Panc1 (cell line): ENCODE data around the gene ZNF304. TPM values are rescaled to one million over a fixed set of nuclear protein-coding genes. Genes with fewer than 3 reads are reported as not detected.

Experiments used
- ATAC-seq: fragments of 200-7000 bp; cut with Tn5 transposase; 2 replicates; pipeline ENCODE4 v1.9.1; 2020; ENCODE audit warnings: mild to moderate bottlenecking, moderate library complexity
- BruUV-seq: library from RNA; stranded (reverse); fragments of 400-500 nt; replicated peaks from 2 replicates; lab custom pipeline; 2021; lab: Mats Ljungman, UMichigan
- CTCF ChIA-PET: fragments of 300-600 bp; sonication (Branson Sonifier 250); formaldehyde crosslinking; loops from one replicate; lab custom pipeline; 2022; ENCODE audit warnings: antibody characterized with exemption; lab: Charles Lee
- POLR2A ChIA-PET: fragments of 300-600 bp; sonication (Branson Sonifier 250); formaldehyde crosslinking; loops from one replicate; lab custom pipeline; 2022; ENCODE audit warnings: antibody characterized with exemption; lab: Charles Lee
- DNase-seq: peaks from one replicate; pipeline ENCODE4 v3.0.0-alpha.2; 2010; ENCODE audit warnings: low read depth, low spot score
- H3K27ac ChIP-seq: 2 replicates; pipeline ENCODE4 v1.5.1; 2011; ENCODE audit warnings: mild to moderate bottlenecking, low read length, inconsistent platforms
- H3K27me3 ChIP-seq: fragments of 200-500 bp; sonication (Bioruptor generic); 2 replicates; pipeline ENCODE4 v1.6.0; 2014; ENCODE audit warnings: low read length, inconsistent platforms; ENCODE audit not compliant: control insufficient read depth, insufficient read depth
- H3K36me3 ChIP-seq: fragments of 200-500 bp; sonication (Bioruptor generic); 2 replicates; pipeline ENCODE4 v1.5.1; 2014; ENCODE audit warnings: inconsistent platforms, mild to moderate bottlenecking, low read length, moderate library complexity; ENCODE audit not compliant: control insufficient read depth, insufficient read depth
- H3K4me1 ChIP-seq: 2 replicates; pipeline ENCODE4 v1.5.1; 2011; ENCODE audit warnings: inconsistent platforms, mild to moderate bottlenecking, low read length, moderate library complexity; ENCODE audit not compliant: control insufficient read depth, insufficient read depth
- H3K4me3 ChIP-seq, 2 experiments: 2 replicates each; pipeline ENCODE4 v1.5.1; 2011 to 2012; ENCODE audit warnings: low read depth in 2 of 2, low read length in 2 of 2, mild to moderate bottlenecking in 2 of 2, inconsistent platforms in 1 of 2, moderate library complexity in 1 of 2
- H3K9me3 ChIP-seq: fragments of 200-500 bp; sonication (Bioruptor generic); 2 replicates; pipeline ENCODE4 v1.5.1; 2014; ENCODE audit warnings: low read depth, mild to moderate bottlenecking, inconsistent platforms, low read length, moderate library complexity; ENCODE audit not compliant: control insufficient read depth, insufficient read depth
- CTCF ChIP-seq: fragments of 450-650 bp; IDR thresholded peaks from 2 replicates; pipeline ENCODE4 v1.5.1; 2017; ENCODE audit warnings: mild to moderate bottlenecking
- POLR2AphosphoS5 ChIP-seq: IDR thresholded peaks from 2 replicates; pipeline ENCODE4 v1.6.1; 2012; ENCODE audit warnings: mild to moderate bottlenecking, low read depth, low read length, moderate library complexity
- REST ChIP-seq, 2 experiments: IDR thresholded peaks; 2 replicates each; pipeline ENCODE4 v1.6.1; 2011 to 2012; ENCODE audit warnings: low read depth in 2 of 2, control low read depth in 1 of 2, low read length in 1 of 2, mild to moderate bottlenecking in 1 of 2, moderate library complexity in 1 of 2; ENCODE audit not compliant: insufficient read depth in 1 of 2
- SIN3A ChIP-seq: IDR thresholded peaks from 2 replicates; pipeline ENCODE4 v1.6.1; 2012; ENCODE audit warnings: low read depth, mild to moderate bottlenecking, low read length, moderate library complexity, borderline replicate concordance; ENCODE audit not compliant: insufficient read depth
- TCF7L2 ChIP-seq: IDR thresholded peaks from 2 replicates; pipeline ENCODE4 v1.6.1; 2011; ENCODE audit warnings: mild to moderate bottlenecking, low read depth, low read length, inconsistent platforms
- in situ Hi-C: cut with HindIII; loops from 2 replicates; pipeline ENCODE4 v1.10.0; 2016; ENCODE audit warnings: low sequenced_read_pairs, low pct_unique_long_range_greater_than_20kb
- intact Hi-C: fragments of 100-400 bp; cut with micrococcal nuclease; formaldehyde crosslinking; loops from one replicate; pipeline ENCODE4 v1.10.0; 2022; ENCODE audit not compliant: unreplicated experiment
- total RNA-seq: library from RNA; stranded (reverse); gene quantifications from one replicate; pipeline ENCODE4 v1.2.1, GENCODE V29; 2021; ENCODE audit not compliant: unreplicated experiment

ZNF304 gene
- total RNA-seq, 1 experiment from 2014 or later, result 10.8 TPM

- Histone ChIP-seq H3K36me3 (no peaks in the 10 kb centered on the region), H3K4me1 (peaks cover 5% of the 10 kb centered on the region), H3K4me3 (peak within 1 kb of the TSS; percentile 80 to 81), H3K27ac (peak within 1 kb of the TSS; percentile 97), H3K27me3 (no peaks in the 10 kb centered on the region), H3K9me3 (no peaks in the 10 kb centered on the region; the same call in 1 of the 2 replicates)
- intact Hi-C loops, result no loop called here
- TF ChIP-seq TCF7L2, result no peak
- no peak for TF ChIP-seq REST (IDR thresholded peaks at IDR 0.05; ENCODE audit: insufficient read depth in 1 of 2, low read depth in 2 of 2, low read length in 1 of 2)
- no peak; the same call in 1 of the 2 replicates for TF ChIP-seq SIN3A
- TF ChIP-seq CTCF, result no peak
- TF ChIP-seq POLR2AphosphoS5, result peak; percentile 57; the same call in 1 of the 2 replicates
- no TSS peak for BruUV-seq
- POLR2A ChIA-PET, result interaction anchor here (0.7 kb wide), 1 partner anchor 27 kb away, joined by 3 read pairs; the partner anchor contains the start of gene ZNF548
- CTCF ChIA-PET, result no interaction called here
- DNase-seq (peak; percentile 99), ATAC-seq (peak; percentile 98)
- in situ Hi-C loops, result no loop called here
Measured at GRCh38 chr19:57362997-57363687, 12.1 kb downstream of the ZNF304 start, which contains the start of the genes TRAPPC2B and ZNF547. Gene TRAPPC2B, plus strand, starts transcription at chr19:57363551. Its CDS starts 1,283 bp downstream, at chr19:57364834. Gene ZNF547, plus strand, starts transcription at chr19:57363551. Its CDS starts 5,005 bp downstream, at chr19:57368556.

GRCh38 chr19:57363688-57364181 lies 12.7 kb downstream of the ZNF304 start:
- no peak for TF ChIP-seq POLR2AphosphoS5
- no peak for TF ChIP-seq TCF7L2
- TF ChIP-seq CTCF, result no peak
- no peak for TF ChIP-seq REST (IDR thresholded peaks at IDR 0.05; ENCODE audit: insufficient read depth in 1 of 2, low read depth in 2 of 2, low read length in 1 of 2)
- no peak for TF ChIP-seq SIN3A
- Histone ChIP-seq H3K4me1 (peaks cover 5% of the 10 kb centered on the region), H3K27me3 (no peaks in the 10 kb centered on the region), H3K9me3 (no peaks in the 10 kb centered on the region), H3K27ac (peak overlapping the region; percentile 97), H3K36me3 (no peaks in the 10 kb centered on the region), H3K4me3 (peak overlapping the region; percentile 80 to 81)
- intact Hi-C loops (no loop called here), in situ Hi-C loops (no loop called here)
- ChIA-PET POLR2A (interaction anchor here (0.7 kb wide), 1 partner anchor 26 kb away, joined by 3 read pairs; the partner anchor contains the start of gene ZNF548), CTCF (no interaction called here)
- DNase-seq (no peak), ATAC-seq (no peak)
- no TSS peak for BruUV-seq
